ENCODE results near the gene AVPR2.

DNA sequence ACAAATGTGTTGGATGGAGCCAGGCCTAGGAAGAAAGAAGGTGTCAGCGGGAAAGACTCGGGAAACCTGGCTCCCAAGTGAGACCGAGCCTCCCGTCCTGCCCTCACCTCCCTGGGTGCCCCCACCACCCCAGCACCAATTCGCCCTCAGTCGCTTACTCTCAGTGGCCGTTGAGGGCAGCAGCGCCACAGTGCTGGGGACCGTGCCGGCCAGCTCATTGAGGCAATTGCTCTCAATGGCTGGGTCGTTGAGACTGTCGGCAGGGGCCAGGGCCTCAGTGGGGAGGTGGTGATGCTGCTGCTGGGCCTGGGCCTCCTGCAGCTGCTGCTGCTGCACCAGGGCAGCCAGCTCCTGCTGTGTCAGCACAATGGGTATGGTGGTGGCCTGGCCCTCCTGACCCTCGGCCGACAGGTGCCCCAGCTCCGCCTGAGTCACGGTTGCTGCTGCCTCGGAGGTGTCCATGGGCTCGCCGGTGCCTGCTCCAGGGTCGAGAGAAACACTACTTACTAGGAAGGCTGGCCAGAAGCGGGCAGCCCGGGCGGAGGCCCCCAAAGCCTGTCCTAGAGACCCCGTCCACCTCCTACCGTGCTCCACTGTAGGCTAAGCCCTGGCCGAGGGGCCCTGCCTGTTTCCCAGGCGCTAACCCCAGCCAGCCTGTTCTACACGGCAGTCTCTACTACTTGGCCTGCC is 47.4 kb downstream of the AVPR2 start:
- TF ChIP-seq CTCF (conservative IDR thresholded peaks at IDR 0.05) (no peak), ZFX (IDR thresholded peaks at IDR 0.05) (no peak)

All from C4-2B (cell line).